ENCODE data around the gene DMAC1.
A peak's percentile ranks its signal among the peaks of the same experiment; 100 is the strongest.

Gene DMAC1
- total RNA-seq: 16.7 to 26.2 reads per million in 2 donors

- DNase-seq: peak; percentile 36
Measured at GRCh38 chr9:7799234-7799943, at the start of gene DMAC1. TSS of gene DMAC1 (minus strand) at chr9:7799778. CDS start at chr9:7799734, 44 bp downstream.

- DNase-seq: no peak
Measured at GRCh38 chr9:7849362-7849761, 49.8 kb upstream of the DMAC1 start.

GRCh38 chr9:7848498-7848897 is 48.9 kb upstream of the DMAC1 start:
- DNase-seq: no peak

GRCh38 chr9:7844242-7844641 is 44.7 kb upstream of the DMAC1 start:
- no peak for DNase-seq

- DNase-seq: no peak
Measured at GRCh38 chr9:7841831-7842230, 42.3 kb upstream of the DMAC1 start.

GRCh38 chr9:7834531-7834930 is 35.0 kb upstream of the DMAC1 start:
- DNase-seq: no peak

- no peak for DNase-seq
Measured at GRCh38 chr9:7828334-7828733, 28.8 kb upstream of the DMAC1 start.

- no peak for DNase-seq
Measured at GRCh38 chr9:7827792-7828191, 28.2 kb upstream of the DMAC1 start.

- DNase-seq: no peak
Measured at GRCh38 chr9:7827056-7827455, 27.5 kb upstream of the DMAC1 start.

- no peak for DNase-seq
Measured at GRCh38 chr9:7823651-7824050, 24.1 kb upstream of the DMAC1 start.

- no peak for DNase-seq
Measured at GRCh38 chr9:7819984-7820383, 20.4 kb upstream of the DMAC1 start.

- no peak for DNase-seq
Measured at GRCh38 chr9:7816021-7816420, 16.4 kb upstream of the DMAC1 start.

GRCh38 chr9:7813030-7813429 is 13.5 kb upstream of the DMAC1 start:
- no peak for DNase-seq

- no peak for DNase-seq
Measured at GRCh38 chr9:7811677-7812076, 12.1 kb upstream of the DMAC1 start.

GRCh38 chr9:7802666-7803065 is 3.1 kb upstream of the DMAC1 start:
- no peak for DNase-seq

- DNase-seq: no peak
Measured at GRCh38 chr9:7799944-7800285, 337 bp upstream of the DMAC1 start.

GRCh38 chr9:7794196-7794595 is 5.4 kb downstream of the DMAC1 start:
- DNase-seq: no peak

- DNase-seq: no peak
Measured at GRCh38 chr9:7791394-7791793, 8.2 kb downstream of the DMAC1 start.

GRCh38 chr9:7790819-7791182 is 8.8 kb downstream of the DMAC1 start:
- DNase-seq: no peak

GRCh38 chr9:7790022-7790818 is 9.4 kb downstream of the DMAC1 start:
- DNase-seq: no peak

- DNase-seq: no peak
Measured at GRCh38 chr9:7788772-7789171, 10.8 kb downstream of the DMAC1 start.

GRCh38 chr9:7785813-7786212 is 13.8 kb downstream of the DMAC1 start:
- no peak for DNase-seq

- no peak for DNase-seq
Measured at GRCh38 chr9:7784472-7784871, 15.1 kb downstream of the DMAC1 start.

GRCh38 chr9:7783635-7784063 is 15.9 kb downstream of the DMAC1 start:
- no peak for DNase-seq

Data from activated gamma-delta T cell (primary cell).